Mesenchymal stem cell (in vitro differentiated cells and primary cell): ENCODE data around the gene PLXNB1.
A peak's percentile ranks its signal among the peaks of the same experiment; 100 is the strongest.

ENCODE experiments used
- DNase-seq: peaks from one replicate; pipeline ENCODE4 v3.0.0-alpha.2; 2013
- H2AFZ ChIP-seq: one replicate; pipeline ENCODE4 v1.6.1; 2013; ENCODE audit warnings: low read depth, mild to moderate bottlenecking, control low read depth, inconsistent platforms, low read length, moderate library complexity
- H2AK5ac ChIP-seq: 2 replicates; pipeline ENCODE4 v1.6.1; 2013; ENCODE audit warnings: low read length, moderate library complexity, mild to moderate bottlenecking, inconsistent platforms; ENCODE audit not compliant: severe bottlenecking
- H2BK120ac ChIP-seq: one replicate; pipeline ENCODE4 v1.6.1; 2013; ENCODE audit warnings: low read depth, mild to moderate bottlenecking, inconsistent platforms, low read length, moderate library complexity
- H2BK12ac ChIP-seq, 2 experiments: one replicate each; pipeline ENCODE4 v1.6.1; 2013; ENCODE audit warnings: inconsistent platforms in 2 of 2, low read length in 2 of 2, mild to moderate bottlenecking in 2 of 2, moderate library complexity in 2 of 2, control low read depth in 1 of 2
- H2BK15ac ChIP-seq: one replicate; pipeline ENCODE4 v1.6.1; 2013; ENCODE audit warnings: mild to moderate bottlenecking, low read depth, inconsistent platforms; ENCODE audit not compliant: poor library complexity, severe bottlenecking
- H2BK5ac ChIP-seq: 2 replicates; pipeline ENCODE4 v1.6.1; 2013; ENCODE audit warnings: low read depth, mild to moderate bottlenecking, low read length, control low read depth, inconsistent platforms; ENCODE audit not compliant: poor library complexity, severe bottlenecking
- H3K14ac ChIP-seq, 2 experiments: one replicate each; pipeline ENCODE4 v1.6.1; 2013; ENCODE audit warnings: inconsistent platforms in 2 of 2, low read length in 2 of 2, control low read depth in 1 of 2, mild to moderate bottlenecking in 1 of 2, moderate library complexity in 1 of 2
- H3K18ac ChIP-seq, 2 experiments: one replicate each; pipeline ENCODE4 v1.6.1; 2013; ENCODE audit warnings: inconsistent platforms in 2 of 2, low read length in 2 of 2, control low read depth in 1 of 2, low read depth in 1 of 2, mild to moderate bottlenecking in 1 of 2
- H3K23ac ChIP-seq, 2 experiments: one replicate each; pipeline ENCODE4 v1.6.1; 2013; ENCODE audit warnings: inconsistent platforms in 2 of 2, low read length in 2 of 2, mild to moderate bottlenecking in 2 of 2, moderate library complexity in 2 of 2, control low read depth in 1 of 2
- H3K27ac ChIP-seq: 2 replicates; pipeline ENCODE4 v1.5.1; 2013; ENCODE audit warnings: mild to moderate bottlenecking, moderate library complexity, low read length, control low read depth, inconsistent platforms; ENCODE audit not compliant: poor library complexity, severe bottlenecking
- H3K27me3 ChIP-seq, 2 experiments: 2 replicates each; pipeline versions ENCODE4 v1.6.1 to v1.7.0; 2013; ENCODE audit warnings: low read length in 2 of 2, mild to moderate bottlenecking in 2 of 2, moderate library complexity in 2 of 2, control low read depth in 1 of 2, inconsistent platforms in 1 of 2; ENCODE audit not compliant: control insufficient read depth in 1 of 2, insufficient read depth in 1 of 2
- H3K36me3 ChIP-seq, 2 experiments: 2 replicates each; pipeline versions ENCODE4 v1.6.1 to v1.7.0; 2013; ENCODE audit warnings: low read length in 2 of 2, control low read depth in 1 of 2, inconsistent platforms in 1 of 2, low read depth in 1 of 2, mild to moderate bottlenecking in 1 of 2; ENCODE audit not compliant: insufficient read depth in 2 of 2, control insufficient read depth in 1 of 2
- H3K4ac ChIP-seq, 2 experiments: one replicate each; pipeline ENCODE4 v1.6.1; 2013; ENCODE audit warnings: inconsistent platforms in 2 of 2, low read length in 2 of 2, mild to moderate bottlenecking in 2 of 2, moderate library complexity in 2 of 2, control low read depth in 1 of 2, low read depth in 1 of 2
- H3K4me1 ChIP-seq: 2 replicates; pipeline ENCODE4 v1.6.1; 2013; ENCODE audit warnings: low read depth, low read length, control low read depth; ENCODE audit not compliant: control insufficient read depth, insufficient read depth
- H3K4me2 ChIP-seq: 2 replicates; pipeline ENCODE4 v1.6.1; 2013; ENCODE audit warnings: low read length, mild to moderate bottlenecking, inconsistent platforms; ENCODE audit not compliant: poor library complexity, severe bottlenecking
- H3K4me3 ChIP-seq, 2 experiments: 2 replicates each; pipeline versions ENCODE4 v1.5.1 to v1.7.0; 2013; ENCODE audit warnings: low read length in 2 of 2, mild to moderate bottlenecking in 2 of 2, control low read depth in 1 of 2, low read depth in 1 of 2; ENCODE audit not compliant: insufficient read depth in 1 of 2
- H3K79me1 ChIP-seq: replicated peaks from 2 replicates; pipeline ENCODE4 v1.6.1; 2013; ENCODE audit warnings: mild to moderate bottlenecking, control low read depth, low read length, inconsistent platforms; ENCODE audit not compliant: poor library complexity, severe bottlenecking
- H3K9ac ChIP-seq: 2 replicates; pipeline ENCODE4 v1.7.0; 2013; ENCODE audit warnings: mild to moderate bottlenecking, low read length, moderate library complexity
- H3K9me3 ChIP-seq: 2 replicates; pipeline ENCODE4 v1.7.0; 2013; ENCODE audit warnings: mild to moderate bottlenecking, low read length; ENCODE audit not compliant: control insufficient read depth
- H4K8ac ChIP-seq: one replicate; pipeline ENCODE4 v1.6.1; 2013; ENCODE audit warnings: inconsistent platforms, mild to moderate bottlenecking, low read length, moderate library complexity
- H4K91ac ChIP-seq: one replicate; pipeline ENCODE4 v1.6.1; 2013; ENCODE audit warnings: mild to moderate bottlenecking, low read length, inconsistent platforms
- WGBS: methylation state at CpG from one replicate; pipeline ENCODE4 v1.1.7; 2013; ENCODE audit warnings: mixed read lengths; 5-methylcytosine and 5-hydroxymethylcytosine counted together

The PLXNB1 gene

GRCh38 chr3:48446043-48446424, 16.1 kb upstream of the PLXNB1 start:
- Histone ChIP-seq H3K4me1 (peaks cover 5% of the 10 kb centered on the region), H3K27ac (no peak overlapping the region), H4K8ac (peak overlapping the region; percentile 89), H3K4me2 (peak overlapping the region; percentile 70), H3K9me3 (no peaks in the 10 kb centered on the region), H2BK12ac (no peak overlapping the region), H3K4ac (peak overlapping the region; percentile 41 to 69), H2AFZ (peak overlapping the region; percentile 98), H3K18ac (peak overlapping the region; percentile 74 to 87), H2BK5ac (no peak overlapping the region), H3K79me1 (peaks cover 15% of the 10 kb centered on the region), H2BK15ac (no peak overlapping the region), H3K36me3 (peaks cover 23 to 41% of the 10 kb centered on the region in 2 experiments), H3K14ac (no peak overlapping the region), H3K9ac (peak overlapping the region; percentile 94), H3K23ac (no peak overlapping the region), H3K4me3 (peak overlapping the region; percentile 92 to 100), H2AK5ac (no peak overlapping the region), H4K91ac (peak overlapping the region; percentile 87), H3K27me3 (no peaks in the 10 kb centered on the region), H2BK120ac (no peak overlapping the region)
- 13% methylated on average over 5 of the region's 6 CpGs for WGBS
- no peak for DNase-seq

GRCh38 chr3:48445277-48445882, 15.5 kb upstream of the PLXNB1 start:
- Histone ChIP-seq H3K9ac (peak overlapping the region; percentile 94), H3K4me1 (peaks cover 5% of the 10 kb centered on the region), H2BK12ac (no peak overlapping the region), H3K18ac (no peak overlapping the region), H4K8ac (peak overlapping the region; percentile 39), H3K4me2 (peak overlapping the region; percentile 70), H3K4me3 (peak overlapping the region in 1 of 2 experiments; percentile 100), H3K14ac (no peak overlapping the region), H2AK5ac (no peak overlapping the region), H2BK15ac (no peak overlapping the region), H2BK120ac (no peak overlapping the region), H4K91ac (no peak overlapping the region), H3K27ac (no peak overlapping the region), H3K9me3 (no peaks in the 10 kb centered on the region), H3K79me1 (peaks cover 14% of the 10 kb centered on the region), H3K23ac (no peak overlapping the region), H3K36me3 (peaks cover 23 to 38% of the 10 kb centered on the region in 2 experiments), H2BK5ac (no peak overlapping the region), H2AFZ (no peak overlapping the region), H3K4ac (peak overlapping the region in 1 of 2 experiments; percentile 41), H3K27me3 (no peaks in the 10 kb centered on the region)
- DNase-seq = no peak
- WGBS = 81% methylated on average over 5 of the region's 6 CpGs

GRCh38 chr3:48441940-48442339, 12.1 kb upstream of the PLXNB1 start:
- Histone ChIP-seq H2BK5ac (no peak overlapping the region), H3K4ac (no peak overlapping the region), H3K79me1 (peaks cover 17% of the 10 kb centered on the region), H3K4me1 (peaks cover 6% of the 10 kb centered on the region), H4K91ac (no peak overlapping the region), H3K14ac (no peak overlapping the region), H3K9me3 (no peaks in the 10 kb centered on the region), H3K36me3 (peaks cover 23 to 33% of the 10 kb centered on the region in 2 experiments), H3K4me2 (no peak overlapping the region), H3K27ac (no peak overlapping the region), H2BK120ac (no peak overlapping the region), H2AFZ (no peak overlapping the region), H3K27me3 (no peaks in the 10 kb centered on the region), H3K4me3 (peak overlapping the region in 1 of 2 experiments; percentile 94), H4K8ac (no peak overlapping the region), H2BK15ac (no peak overlapping the region), H2BK12ac (no peak overlapping the region), H3K23ac (no peak overlapping the region), H3K18ac (no peak overlapping the region), H3K9ac (peak overlapping the region; percentile 93), H2AK5ac (peak overlapping the region; percentile 57)
- WGBS = 92% methylated on average over 6 of the region's 6 CpGs
- DNase-seq = no peak

GRCh38 chr3:48440590-48440958, 10.7 kb upstream of the PLXNB1 start:
- no peak overlapping the region for H2BK120ac ChIP-seq
- no peak overlapping the region for H2AK5ac ChIP-seq
- H3K9me3 ChIP-seq = no peaks in the 10 kb centered on the region
- H3K18ac ChIP-seq = peak overlapping the region in 1 of 2 experiments; percentile 92
- peaks cover 23 to 33% of the 10 kb centered on the region in 2 experiments for H3K36me3 ChIP-seq
- H2AFZ ChIP-seq = no peak overlapping the region
- no peak overlapping the region for H2BK15ac ChIP-seq
- no peaks in the 10 kb centered on the region for H3K27me3 ChIP-seq
- H3K23ac ChIP-seq = peak overlapping the region in 1 of 2 experiments; percentile 6
- H3K4me1 ChIP-seq = peaks cover 6% of the 10 kb centered on the region
- H3K4ac ChIP-seq = peak overlapping the region in 1 of 2 experiments; percentile 96
- peaks cover 13% of the 10 kb centered on the region for H3K79me1 ChIP-seq
- peak overlapping the region; percentile 46 for H3K4me2 ChIP-seq
- peak; percentile 40 for DNase-seq
- H3K9ac ChIP-seq = peak overlapping the region; percentile 93
- no peak overlapping the region for H2BK12ac ChIP-seq
- peak overlapping the region; percentile 88 to 94 for H3K4me3 ChIP-seq
- peak overlapping the region; percentile 57 for H3K27ac ChIP-seq
- WGBS = under 1% methylated on average over 18 of the region's 21 CpGs
- H4K91ac ChIP-seq = peak overlapping the region; percentile 91
- H3K14ac ChIP-seq = no peak overlapping the region
- no peak overlapping the region for H2BK5ac ChIP-seq
- H4K8ac ChIP-seq = no peak overlapping the region
